ENCODE measurements around the gene HS6ST3. TPM values are rescaled to one million over a fixed set of nuclear protein-coding genes. Genes with fewer than 3 reads are reported as not detected.

Gene HS6ST3
- total RNA-seq, 1 donor from 2014 or later = not detected

DNA sequence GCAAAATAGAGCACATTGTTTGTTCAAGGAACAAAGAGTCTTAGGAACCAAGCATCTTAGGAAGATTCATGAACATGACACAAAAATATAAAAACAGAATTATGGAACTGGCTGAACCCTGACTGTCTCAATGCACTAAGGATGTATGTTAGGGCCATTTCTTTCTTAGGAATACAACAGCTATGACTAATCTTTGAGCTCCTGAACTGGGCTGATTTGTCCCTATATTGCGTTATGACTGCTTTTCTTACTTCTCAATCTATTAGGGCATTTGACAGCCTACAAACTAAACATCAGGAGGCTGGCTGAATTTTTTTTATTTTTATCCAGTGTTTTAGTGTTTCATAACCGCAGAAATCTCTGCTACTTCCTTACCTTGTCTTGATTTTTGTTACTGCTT lies 693.1 kb downstream of the HS6ST3 start:
- DNase-seq (ENCODE audit: low read depth in 2 of 2) = no peak

DNA sequence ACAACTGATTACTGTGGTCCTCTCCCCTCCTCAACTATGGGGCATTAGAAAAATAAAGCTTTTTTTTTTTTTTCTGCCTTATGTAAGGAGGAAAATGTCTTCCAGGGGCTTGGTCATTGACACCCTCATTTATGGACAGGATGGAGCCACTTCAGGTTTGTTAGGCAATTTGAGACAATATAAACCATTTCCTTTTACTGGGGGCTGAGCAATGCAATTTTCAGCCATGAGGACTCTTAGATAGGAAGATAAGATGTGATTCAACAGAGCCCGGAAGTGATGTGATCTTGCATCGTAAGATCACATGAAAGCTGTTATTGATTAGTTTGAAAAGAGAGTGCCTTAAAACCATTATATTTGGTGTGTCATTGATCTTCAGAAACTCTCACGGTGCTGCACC lies 693.6 kb downstream of the HS6ST3 start:
- DNase-seq (ENCODE audit: low read depth in 2 of 2) = peak in 1 of 2 donors; percentile 20

DNA sequence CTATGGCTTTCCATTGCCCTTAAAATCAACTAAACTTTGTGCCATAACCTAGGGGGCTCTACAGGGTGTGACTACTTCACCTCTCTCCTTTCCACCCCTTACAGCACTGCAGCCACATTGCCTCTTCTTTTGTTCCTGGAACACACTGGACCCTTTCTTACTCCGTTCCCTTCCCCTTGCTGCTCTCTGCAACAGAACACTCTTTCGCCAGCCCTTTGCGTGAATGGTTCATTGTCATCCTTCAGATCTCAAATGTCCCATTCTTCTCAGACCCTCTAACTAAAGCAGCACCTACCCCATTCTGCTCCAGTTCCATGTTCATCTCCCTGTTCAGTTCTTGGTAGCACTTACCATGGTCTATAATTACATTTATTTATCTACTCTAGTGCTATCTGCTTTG lies 696.1 kb downstream of the HS6ST3 start:
- DNase-seq (ENCODE audit: low read depth in 2 of 2) = no peak

DNA sequence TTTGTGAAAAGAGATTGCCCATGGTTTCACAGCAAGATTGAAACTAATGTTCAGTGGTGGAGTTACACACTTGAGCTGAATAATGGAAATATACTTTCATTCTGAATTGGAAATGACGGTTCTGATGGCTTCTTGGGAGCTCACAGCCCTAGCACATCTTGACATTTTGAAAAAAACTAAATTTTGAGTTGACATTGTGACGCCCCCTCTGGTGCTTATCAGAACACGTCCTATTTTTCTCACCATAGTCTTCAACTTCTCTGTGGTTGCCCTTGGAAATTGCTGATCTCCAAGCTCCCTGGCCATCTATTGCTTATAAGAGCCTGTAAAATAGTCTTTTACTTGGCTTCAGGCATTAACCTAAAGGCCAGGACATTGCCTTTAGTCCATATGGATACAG lies 702.3 kb downstream of the HS6ST3 start:
- no peak for DNase-seq (ENCODE audit: low read depth in 2 of 2)

DNA sequence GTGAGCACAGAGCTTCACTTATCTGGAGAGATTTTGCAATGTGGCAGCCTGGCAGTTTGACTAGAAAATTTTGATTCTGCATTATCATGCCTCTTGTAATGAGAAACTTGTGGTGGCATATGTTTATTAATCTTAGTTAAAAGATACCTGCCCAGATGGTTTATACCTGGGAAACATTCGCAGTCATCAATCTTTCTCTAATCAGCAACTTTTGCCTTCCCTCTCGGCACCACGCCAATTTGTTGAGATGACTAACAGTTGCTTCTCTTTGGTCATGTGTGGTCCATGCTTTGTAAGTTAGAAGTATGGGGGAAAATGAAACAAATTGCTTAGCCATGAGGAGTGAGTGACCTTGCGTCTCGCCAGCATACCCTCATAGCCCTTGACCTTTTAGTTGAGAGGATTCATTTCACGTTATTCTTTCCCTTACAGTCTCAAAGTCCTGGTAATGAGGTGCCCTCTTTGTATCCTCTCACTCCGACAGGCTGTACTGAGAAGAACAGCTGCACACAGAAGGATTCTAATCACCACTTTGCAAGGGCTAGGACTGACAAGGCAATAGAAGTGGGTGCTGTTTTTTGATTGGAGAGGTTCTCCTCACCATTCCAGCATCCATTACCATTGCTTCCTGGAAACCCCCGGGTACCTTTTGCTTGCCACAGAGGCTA lies 703.0 kb downstream of the HS6ST3 start:
- DNase-seq (ENCODE audit: low read depth in 2 of 2) = no peak

DNA sequence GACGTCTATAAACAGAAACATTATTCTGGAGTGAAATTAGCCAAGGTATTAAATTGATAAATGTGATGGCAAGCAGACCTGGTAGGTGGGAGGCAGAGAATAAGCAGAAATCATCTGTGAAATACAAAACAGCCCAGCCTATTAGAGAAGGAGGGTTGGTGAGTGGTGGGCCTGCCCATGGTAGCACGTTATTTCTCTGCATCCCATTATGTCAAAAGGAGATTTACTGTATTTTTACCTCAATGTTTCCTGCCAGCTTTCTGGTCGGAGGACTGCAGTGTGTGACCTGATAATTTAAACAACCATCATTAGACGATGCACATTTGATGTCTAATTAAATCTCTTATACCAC lies 703.5 kb downstream of the HS6ST3 start:
- DNase-seq (ENCODE audit: low read depth in 2 of 2) = no peak

DNA sequence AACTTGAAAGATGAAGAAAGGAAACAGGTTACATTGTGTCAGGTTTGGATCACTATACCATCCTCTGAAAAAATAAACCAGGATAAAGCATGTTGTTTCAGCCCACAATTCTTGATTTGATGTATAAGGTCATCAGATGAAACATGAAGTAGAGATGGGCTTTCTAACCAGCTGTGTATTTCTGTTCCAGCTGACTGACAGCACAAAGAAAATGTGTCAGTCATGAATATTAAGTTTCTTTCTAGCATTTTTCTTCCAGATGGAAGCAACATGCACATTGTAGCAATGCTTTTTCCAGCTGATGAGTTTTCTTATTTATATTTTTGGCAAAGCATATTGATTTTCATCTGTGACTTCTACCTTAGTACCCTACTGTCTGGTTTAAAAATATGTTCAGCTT lies 704.8 kb downstream of the HS6ST3 start:
- no peak for DNase-seq (ENCODE audit: low read depth in 2 of 2)

DNA sequence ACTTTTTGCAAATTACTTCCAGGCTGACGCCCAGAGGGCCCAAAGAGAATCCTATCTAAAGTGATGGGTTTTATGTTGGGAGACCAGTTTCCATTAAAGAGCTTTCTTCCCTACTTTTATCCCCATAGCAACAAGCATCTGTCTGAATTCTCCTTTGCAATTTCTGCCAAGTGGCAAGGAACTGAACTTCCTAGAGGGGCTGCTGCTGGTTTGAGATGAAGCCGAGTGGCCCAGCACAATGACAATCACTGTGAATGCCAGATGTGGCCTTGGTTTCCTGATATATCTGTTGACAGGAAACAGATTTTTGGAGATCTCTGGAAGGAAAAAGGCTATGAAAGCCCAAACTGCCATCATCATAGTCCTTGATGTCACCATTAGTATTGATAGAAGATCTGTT lies 705.8 kb downstream of the HS6ST3 start:
- DNase-seq (ENCODE audit: low read depth in 2 of 2) = no peak

DNA sequence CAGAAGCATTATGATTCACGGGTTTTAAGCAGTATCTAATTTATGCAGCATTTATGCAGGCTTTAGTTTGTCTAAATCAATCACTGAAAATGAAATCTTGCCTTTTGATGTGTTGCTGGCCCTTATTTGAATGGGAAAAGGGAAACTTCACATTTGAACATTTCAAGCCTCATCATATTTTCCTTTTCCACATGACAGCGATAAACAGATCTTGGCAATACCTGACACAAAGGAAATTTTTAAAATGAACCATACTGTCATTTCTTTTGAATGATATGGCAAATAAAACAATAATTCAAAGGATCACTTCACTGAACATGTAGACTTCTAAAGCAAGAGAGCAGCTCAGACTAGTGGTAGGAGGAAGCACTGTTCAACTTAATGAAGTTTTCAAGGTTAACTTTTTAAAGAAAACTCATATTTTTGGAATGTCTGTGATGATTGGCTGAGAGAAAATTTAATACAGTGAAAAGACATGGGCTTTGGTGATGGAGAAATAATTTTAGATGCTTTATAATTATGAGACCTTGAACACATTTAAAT lies 706.3 kb downstream of the HS6ST3 start:
- no peak for DNase-seq (ENCODE audit: low read depth in 2 of 2)

DNA sequence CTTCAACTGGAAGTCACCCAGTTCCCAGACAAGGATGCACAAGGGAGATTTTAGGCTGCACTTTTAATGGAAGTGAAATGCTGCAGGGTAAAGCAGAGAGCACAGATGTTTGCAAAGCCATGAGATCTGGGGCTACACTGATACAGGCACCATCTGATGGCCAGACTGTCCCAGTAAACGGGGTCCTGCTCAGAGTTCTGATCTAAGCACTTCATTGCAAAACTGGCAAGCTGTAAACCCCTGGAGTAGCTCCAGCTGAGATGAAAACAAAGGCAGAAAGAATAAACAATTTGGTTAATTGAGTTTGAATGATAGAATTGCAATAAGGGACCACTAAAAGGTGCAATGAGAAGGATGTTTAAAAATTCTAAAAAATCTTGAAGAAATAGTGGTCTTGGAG lies 707.2 kb downstream of the HS6ST3 start:
- DNase-seq (ENCODE audit: low read depth in 2 of 2) = no peak

DNA sequence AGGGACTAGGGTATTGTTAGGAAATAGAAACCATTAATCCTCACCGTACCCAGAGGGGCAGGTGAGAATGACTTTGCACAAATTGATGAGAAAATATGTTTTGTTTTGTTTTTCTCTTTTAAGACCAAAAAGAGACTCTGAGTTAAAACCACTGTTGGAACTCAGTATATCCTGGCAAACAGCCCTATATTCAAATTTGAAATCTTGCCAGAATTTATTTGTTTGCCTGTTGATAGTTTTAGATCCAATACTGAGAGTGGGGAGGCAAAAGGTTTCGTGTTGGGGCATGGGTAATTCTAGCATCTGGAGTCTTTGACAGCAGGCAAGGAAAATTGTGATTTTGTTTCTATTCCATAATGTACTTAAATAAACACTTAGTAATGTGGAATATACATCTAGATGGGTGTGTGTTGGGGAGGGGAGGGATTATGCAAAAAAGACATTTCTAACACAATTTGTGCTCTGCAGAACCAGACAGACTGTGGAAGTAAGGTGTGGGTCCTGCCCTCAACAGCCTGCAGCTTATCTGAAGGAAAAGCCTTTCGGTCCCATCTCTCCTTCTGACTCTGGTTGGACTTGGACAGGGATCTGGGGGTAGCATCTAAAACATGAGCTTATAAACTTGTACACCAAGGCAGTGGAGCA lies 713.7 kb downstream of the HS6ST3 start:
- no peak for DNase-seq (ENCODE audit: low read depth in 2 of 2)

DNA sequence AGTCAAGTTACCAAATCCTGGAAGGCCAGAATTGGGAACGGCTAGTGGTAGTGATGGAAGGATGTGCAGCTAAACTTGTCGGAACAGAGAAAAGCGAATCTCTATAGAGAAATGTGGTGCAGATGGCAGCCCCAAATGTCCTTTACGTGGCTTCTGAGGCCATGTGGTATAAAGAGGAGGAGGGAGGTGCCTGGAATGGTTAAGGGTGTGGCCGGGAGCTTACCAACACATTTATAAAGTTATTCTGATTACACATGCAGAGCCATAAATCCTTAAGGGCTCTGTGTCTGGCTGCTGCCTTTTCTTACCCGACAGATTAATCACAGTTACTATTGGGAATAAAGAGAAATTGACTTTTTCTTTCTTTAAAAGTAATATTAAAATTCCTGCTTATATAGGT lies 714.3 kb downstream of the HS6ST3 start:
- DNase-seq (ENCODE audit: low read depth in 2 of 2) = no peak

DNA sequence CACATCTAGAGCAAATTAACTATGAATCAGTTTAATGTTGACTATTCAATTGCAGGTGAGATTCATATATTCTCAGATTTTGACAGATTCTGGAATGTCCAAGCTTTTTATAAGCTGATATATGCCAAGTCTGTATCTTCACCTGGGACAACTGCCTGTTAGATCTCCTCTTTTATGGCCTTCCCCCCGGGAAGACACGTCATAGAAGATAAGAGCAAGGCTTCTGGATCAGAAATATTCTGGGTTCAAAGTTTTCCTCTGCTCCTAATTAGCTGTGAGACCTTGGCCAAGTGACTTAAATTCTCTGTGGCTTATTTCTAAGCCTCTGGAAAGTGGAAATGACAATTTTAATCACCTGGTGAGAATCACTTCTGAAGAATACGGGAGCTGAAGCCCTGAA lies 716.8 kb downstream of the HS6ST3 start:
- no peak for DNase-seq (ENCODE audit: low read depth in 2 of 2)

DNA sequence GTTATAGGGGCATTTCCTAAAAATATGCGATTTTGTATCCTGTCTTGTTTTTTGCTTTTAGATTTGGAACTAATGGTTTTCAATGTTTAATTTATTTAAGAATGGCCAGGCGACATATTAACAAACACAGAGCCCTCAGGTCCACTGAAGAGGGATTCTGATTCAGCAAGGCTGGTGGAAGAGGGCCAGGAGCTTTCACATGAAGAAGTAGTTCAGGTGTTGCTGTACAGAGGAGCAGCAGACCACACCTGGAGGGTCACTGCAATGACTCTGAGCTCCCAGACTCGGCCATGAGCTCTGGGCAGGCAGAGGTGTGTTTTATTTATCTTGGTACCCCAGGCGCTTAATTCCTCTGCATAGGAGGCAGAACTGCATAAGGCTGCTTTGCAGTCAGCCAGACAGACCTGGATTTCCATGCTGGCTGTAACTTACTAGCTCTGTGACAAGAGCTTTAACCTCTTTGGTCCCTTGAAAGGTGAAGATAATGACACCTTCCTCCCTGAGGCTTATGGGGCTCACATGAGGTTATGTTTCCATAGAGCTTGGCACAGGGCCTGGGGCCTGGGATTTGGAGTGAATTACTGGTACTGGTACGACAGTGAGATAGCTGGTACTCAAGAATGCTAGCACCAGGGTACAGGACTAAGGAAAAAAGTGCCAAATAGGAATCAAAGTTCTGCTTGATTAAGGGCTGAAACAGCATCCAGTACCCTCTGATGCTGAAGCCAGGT lies 719.6 kb downstream of the HS6ST3 start:
- DNase-seq (ENCODE audit: low read depth in 2 of 2) = no peak

DNA sequence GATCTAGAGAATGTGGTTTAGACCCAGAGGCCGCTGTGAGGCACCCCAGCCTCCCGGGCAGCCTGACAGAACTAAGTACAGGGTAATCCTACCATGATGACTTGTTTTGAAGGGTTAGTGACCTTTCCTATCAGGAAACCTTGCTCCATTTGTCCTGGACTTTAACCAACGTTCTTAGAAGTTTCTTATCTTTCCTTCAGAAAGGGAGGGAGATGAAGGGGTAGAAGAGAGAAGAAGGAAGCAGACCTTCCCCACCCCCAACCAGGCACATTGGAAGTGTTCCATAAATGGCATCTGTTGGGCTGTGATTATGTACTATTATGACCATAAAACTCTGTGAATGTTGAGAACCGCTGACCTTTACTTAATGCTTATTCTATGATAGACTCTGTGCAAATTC lies 720.2 kb downstream of the HS6ST3 start:
- DNase-seq (ENCODE audit: low read depth in 2 of 2) = no peak

DNA sequence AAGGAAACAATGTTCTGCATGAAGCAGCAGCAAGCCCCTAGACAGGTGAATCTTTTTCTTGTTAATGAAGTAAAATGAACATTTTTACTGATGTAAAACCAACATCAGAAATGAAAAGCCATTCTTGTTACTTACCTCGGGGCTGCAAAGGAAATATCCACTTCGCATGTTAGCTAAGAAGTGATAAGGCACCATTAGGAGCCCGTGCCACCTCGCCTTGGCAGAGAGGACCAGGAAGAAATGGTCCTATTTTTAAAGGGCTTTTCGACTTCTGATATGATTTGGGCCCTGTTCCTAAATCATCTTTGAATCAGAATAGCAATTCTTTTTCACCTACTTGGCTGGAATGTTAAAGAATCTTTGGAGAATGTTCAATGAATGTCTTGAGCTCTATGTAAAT lies 721.1 kb downstream of the HS6ST3 start:
- DNase-seq (ENCODE audit: low read depth in 2 of 2) = no peak

DNA sequence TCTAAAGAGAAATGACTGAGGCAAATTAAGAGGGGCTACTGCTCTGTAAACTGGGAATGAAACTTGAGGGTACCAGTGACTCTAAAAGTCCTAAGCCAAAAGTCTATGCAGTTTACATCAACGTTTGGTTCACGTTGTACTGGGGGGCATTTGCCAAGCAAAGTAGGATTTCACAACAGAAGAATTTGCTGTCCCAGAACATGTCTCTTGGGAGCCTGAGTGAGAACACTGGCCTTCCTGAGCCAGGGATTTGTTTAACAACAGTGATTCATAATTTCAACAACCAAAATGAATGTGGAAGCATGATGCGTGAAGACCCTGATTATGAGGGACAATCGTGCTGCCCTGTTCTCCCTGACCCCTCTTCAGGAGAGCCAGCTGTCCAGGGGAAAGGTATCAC lies 726.4 kb downstream of the HS6ST3 start:
- no peak for DNase-seq (ENCODE audit: low read depth in 2 of 2)

DNA sequence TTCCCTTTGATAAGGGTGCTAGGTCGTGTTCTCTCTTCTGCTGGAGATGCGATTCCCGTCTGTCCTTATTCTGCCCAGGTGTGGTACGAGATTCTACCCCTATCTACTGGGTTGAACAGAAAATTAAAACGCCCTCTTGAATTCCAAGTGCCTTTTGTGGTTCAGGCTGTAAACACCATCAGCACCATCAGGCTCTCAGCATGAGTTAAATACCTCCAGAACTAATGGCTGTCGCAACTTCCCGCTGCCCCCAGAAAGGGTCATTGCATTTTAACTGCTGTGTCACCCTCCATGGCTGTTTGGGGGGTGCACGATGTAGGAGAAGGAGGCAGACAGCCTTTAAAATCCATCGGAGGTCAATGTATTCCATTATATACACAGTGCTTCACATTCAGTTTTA lies 727.0 kb downstream of the HS6ST3 start:
- no peak for DNase-seq (ENCODE audit: low read depth in 2 of 2)

DNA sequence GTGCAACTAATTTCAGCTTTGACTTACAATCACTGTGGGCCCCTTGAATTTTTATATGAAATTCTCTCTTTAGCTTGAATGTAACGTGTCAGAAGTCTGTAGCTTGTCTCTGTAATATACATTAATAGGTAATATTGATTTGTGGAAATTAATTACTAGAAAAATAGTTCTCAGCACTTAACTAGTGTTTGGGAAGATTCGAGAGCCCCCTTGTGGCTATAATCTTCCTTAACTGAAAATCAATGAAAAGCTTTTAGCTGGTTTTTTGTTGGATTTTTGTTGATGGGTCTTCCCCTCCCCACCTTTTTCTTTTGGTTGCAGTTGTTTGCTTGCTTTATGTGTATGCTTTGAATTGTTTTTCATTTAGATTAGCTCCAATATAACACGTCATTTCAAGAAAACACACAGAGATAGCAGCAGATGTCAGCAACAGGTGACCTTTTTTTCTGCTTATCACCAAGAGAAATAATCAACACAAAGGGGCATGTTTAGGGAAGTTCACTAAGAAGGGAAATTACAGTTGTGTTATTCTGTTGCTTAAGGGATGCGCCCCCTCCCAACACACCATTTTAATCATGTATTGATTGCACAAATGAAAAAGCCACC lies 727.5 kb downstream of the HS6ST3 start:
- peak; percentile 16 to 35 for DNase-seq (ENCODE audit: low read depth in 2 of 2)

DNA sequence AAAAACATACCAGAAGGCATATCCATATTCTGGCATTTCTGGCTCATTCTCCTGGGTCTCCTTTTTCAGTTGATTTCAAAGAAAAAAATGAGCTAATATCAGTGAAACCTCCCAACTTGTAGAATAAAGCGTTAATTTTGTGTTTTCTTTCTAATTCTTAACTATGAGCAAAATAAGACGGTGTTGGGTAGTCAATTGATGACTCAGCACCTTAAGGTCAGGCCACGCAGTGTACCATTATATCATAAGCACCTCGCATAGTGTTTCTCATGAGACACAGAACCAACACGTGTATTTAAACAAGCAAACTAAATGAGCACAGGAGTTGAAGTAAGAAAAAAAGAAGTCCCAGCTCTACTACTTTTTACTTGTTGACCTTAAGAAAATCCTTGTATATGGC lies 729.5 kb downstream of the HS6ST3 start:
- DNase-seq (ENCODE audit: low read depth in 2 of 2) = no peak

DNA sequence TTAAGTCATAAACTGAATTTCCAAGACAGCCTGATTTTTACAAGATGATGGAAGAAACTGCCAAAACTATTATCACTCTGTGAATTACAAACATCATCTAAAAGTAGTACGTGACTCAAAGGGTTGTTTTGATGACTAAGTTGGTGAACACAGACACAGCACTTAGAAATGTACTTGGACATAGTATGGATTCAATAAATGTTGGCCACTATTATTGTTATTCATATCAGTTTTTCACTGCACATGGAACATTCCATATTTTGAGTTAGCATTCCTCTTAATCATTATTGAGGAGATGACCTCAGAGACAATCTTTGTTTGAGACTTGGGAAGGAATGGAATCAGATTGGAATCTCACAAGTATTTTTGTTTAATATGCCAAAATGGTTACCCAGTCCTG lies 731.5 kb downstream of the HS6ST3 start:
- DNase-seq (ENCODE audit: low read depth in 2 of 2) = peak in 1 of 2 donors; percentile 20

DNA sequence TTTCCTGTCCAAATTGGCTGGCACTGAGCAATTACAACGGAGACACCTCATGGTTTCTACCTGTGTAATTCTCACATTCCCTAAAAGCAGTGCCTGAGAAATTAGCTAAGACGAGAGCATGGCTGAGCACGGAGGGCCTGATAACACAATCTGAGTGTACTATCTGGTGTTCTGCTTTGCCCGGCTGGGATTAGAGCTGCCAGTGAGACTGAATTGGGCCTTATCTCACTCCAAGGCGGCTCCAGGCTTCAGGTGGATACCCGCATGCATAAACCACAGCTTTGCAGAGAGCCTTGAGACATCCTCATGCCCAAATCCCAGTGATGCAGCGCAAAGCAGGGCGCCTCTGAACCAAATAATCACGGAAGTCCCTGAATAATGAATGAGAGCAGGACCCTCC lies 732.1 kb downstream of the HS6ST3 start:
- DNase-seq (ENCODE audit: low read depth in 2 of 2) = no peak

Data from lung microvascular endothelial cell (primary cell).